CD14-positive monocyte (primary cell): ENCODE results near the gene PLCH2. TPM values are rescaled to one million over a fixed set of nuclear protein-coding genes. Genes with fewer than 3 reads are reported as not detected.

Experiments used
- DNase-seq, 3 donors: peaks; one replicate each; pipeline ENCODE4 v3.0.0-alpha.2; 2011 to 2022
- H2AFZ ChIP-seq: 2 replicates; pipeline ENCODE4 v1.6.0; 2012; ENCODE audit warnings: mild to moderate bottlenecking, low read depth, low read length, inconsistent platforms; ENCODE audit not compliant: insufficient read depth, poor library complexity, severe bottlenecking
- H3K27ac ChIP-seq, 2 donors: 1 replicate in 1 of 2; 2 replicates in 1 of 2; pipeline ENCODE4 v1.5.1; 2012 to 2013; ENCODE audit warnings: low read length in 2 of 2, control low read depth in 1 of 2, inconsistent platforms in 1 of 2, low read depth in 1 of 2, mild to moderate bottlenecking in 1 of 2
- H3K27me3 ChIP-seq, 2 donors: one replicate each; pipeline versions ENCODE4 v1.6.0 to v1.6.1; 2011 to 2013; ENCODE audit warnings: low read length in 2 of 2; ENCODE audit not compliant: control insufficient read depth in 2 of 2, insufficient read depth in 2 of 2
- H3K36me3 ChIP-seq, 2 donors: replicated peaks in 1 of 2; 1 replicate in 1 of 2; 2 replicates in 1 of 2; pipeline versions ENCODE4 v1.5.1 to v1.6.1; 2012 to 2013; ENCODE audit warnings: low read length in 2 of 2, control low read depth in 1 of 2, inconsistent platforms in 1 of 2, mild to moderate bottlenecking in 1 of 2; ENCODE audit not compliant: insufficient read depth in 2 of 2, control insufficient read depth in 1 of 2
- H3K4me1 ChIP-seq, 2 donors: 1 replicate in 1 of 2; 2 replicates in 1 of 2; pipeline versions ENCODE4 v1.5.1 to v1.6.1; 2012 to 2013; ENCODE audit warnings: low read length in 2 of 2, control low read depth in 1 of 2, inconsistent platforms in 1 of 2, mild to moderate bottlenecking in 1 of 2, moderate library complexity in 1 of 2; ENCODE audit not compliant: insufficient read depth in 2 of 2, control insufficient read depth in 1 of 2
- H3K4me2 ChIP-seq: replicated peaks from 2 replicates; pipeline ENCODE3; 2012; ENCODE audit warnings: low read length, moderate library complexity, mild to moderate bottlenecking; ENCODE audit not compliant: poor library complexity, severe bottlenecking; ENCODE audit errors: extremely low read depth
- H3K4me3 ChIP-seq, 3 experiments: fragments of 200-600 bp in 1 of 3; sonication (generic) in 1 of 3; replicated peaks in 1 of 3; 1 replicate in 2 of 3; 2 replicates in 1 of 3; pipeline ENCODE4 v1.5.1; 2011 to 2013; ENCODE audit warnings: low read length in 3 of 3, mild to moderate bottlenecking in 3 of 3, control low read depth in 2 of 3, low read depth in 2 of 3, inconsistent platforms in 1 of 3, moderate library complexity in 1 of 3
- H3K79me2 ChIP-seq: 2 replicates; pipeline ENCODE4 v1.6.0; 2012; ENCODE audit warnings: mild to moderate bottlenecking, control low read depth, inconsistent platforms, low read length, moderate library complexity; ENCODE audit not compliant: insufficient read depth
- H3K9ac ChIP-seq: 2 replicates; pipeline ENCODE4 v1.6.0; 2017; ENCODE audit warnings: low read length, mild to moderate bottlenecking; ENCODE audit not compliant: insufficient read depth, poor library complexity, severe bottlenecking
- H3K9me3 ChIP-seq, 2 donors: replicated peaks in 1 of 2; 1 replicate in 1 of 2; 2 replicates in 1 of 2; pipeline versions ENCODE4 v1.5.1 to v1.6.1; 2012 to 2013; ENCODE audit warnings: low read length in 2 of 2, control low read depth in 1 of 2; ENCODE audit not compliant: control insufficient read depth in 1 of 2, insufficient read depth in 1 of 2
- H4K20me1 ChIP-seq: 2 replicates; pipeline ENCODE4 v1.6.0; 2012; ENCODE audit warnings: mild to moderate bottlenecking, low read length, control low read depth, moderate library complexity; ENCODE audit not compliant: insufficient read depth
- H3K27ac Mint-ChIP-seq, 7 donors: one replicate each; pipeline ENCODE4 v1.8.0; 2020; ENCODE audit warnings: mild to moderate bottlenecking in 7 of 7, mixed read lengths in 7 of 7, moderate library complexity in 6 of 7, inconsistent platforms in 2 of 7
- H3K27me3 Mint-ChIP-seq, 3 donors: one replicate each; pipeline ENCODE4 v1.8.0; 2021 to 2022; ENCODE audit warnings: low read depth in 3 of 3, mild to moderate bottlenecking in 3 of 3, mixed read lengths in 3 of 3, moderate library complexity in 3 of 3, inconsistent platforms in 1 of 3
- H3K36me3 Mint-ChIP-seq, 2 donors: one replicate each; pipeline ENCODE4 v1.8.0; 2020; ENCODE audit warnings: mixed read lengths in 2 of 2, inconsistent platforms in 1 of 2, mild to moderate bottlenecking in 1 of 2
- H3K4me1 Mint-ChIP-seq: one replicate; pipeline ENCODE4 v1.8.0; 2020; ENCODE audit warnings: mild to moderate bottlenecking, mixed read lengths
- H3K4me3 Mint-ChIP-seq, 2 donors: one replicate each; pipeline ENCODE4 v1.8.0; 2020; ENCODE audit warnings: mild to moderate bottlenecking in 2 of 2, mixed read lengths in 2 of 2, moderate library complexity in 1 of 2
- H3K9me3 Mint-ChIP-seq, 7 donors: one replicate each; pipeline ENCODE4 v1.8.0; 2020 to 2022; ENCODE audit warnings: mixed read lengths in 7 of 7, mild to moderate bottlenecking in 6 of 7, moderate library complexity in 6 of 7, inconsistent platforms in 2 of 7
- WGBS: methylation state at CpG from one replicate; pipeline ENCODE4 v1.1.5; 2013; ENCODE audit warnings: missing lambda C conversion rate; ENCODE audit not compliant: insufficient coverage; 5-methylcytosine and 5-hydroxymethylcytosine counted together
- intact Hi-C, 2 donors: fragments of 100-400 bp; cut with micrococcal nuclease; formaldehyde crosslinking; loops; one replicate each; pipeline versions ENCODE4 v1.15.0 to v1.15.1; 2023
- polyA plus RNA-seq, 3 donors: library from polyadenylated mRNA; depleted of rRNA in 1 of 3; unstranded in 2 of 3; stranded (reverse) in 1 of 3; fragments of 300-500 nt in 2 of 3; fragments of >200 nt in 1 of 3; fragmentation: Illumina TruSeq in 2 of 3; gene quantifications; 1 replicate in 2 of 3; 2 replicates in 1 of 3; pipeline ENCODE4 v1.2.3, GENCODE V29; 2012 to 2021
- TF ChIP-seq, protein P1 (sequence below): fragments of 200-600 bp; IDR thresholded peaks from one replicate; pipeline ENCODE4 v1.8.0; 2022; ENCODE audit warnings: antibody characterized with exemption, mild to moderate bottlenecking

The PLCH2 gene
- polyA plus RNA-seq, 3 donors = 1.2 TPM; not detected in 2

DNA sequence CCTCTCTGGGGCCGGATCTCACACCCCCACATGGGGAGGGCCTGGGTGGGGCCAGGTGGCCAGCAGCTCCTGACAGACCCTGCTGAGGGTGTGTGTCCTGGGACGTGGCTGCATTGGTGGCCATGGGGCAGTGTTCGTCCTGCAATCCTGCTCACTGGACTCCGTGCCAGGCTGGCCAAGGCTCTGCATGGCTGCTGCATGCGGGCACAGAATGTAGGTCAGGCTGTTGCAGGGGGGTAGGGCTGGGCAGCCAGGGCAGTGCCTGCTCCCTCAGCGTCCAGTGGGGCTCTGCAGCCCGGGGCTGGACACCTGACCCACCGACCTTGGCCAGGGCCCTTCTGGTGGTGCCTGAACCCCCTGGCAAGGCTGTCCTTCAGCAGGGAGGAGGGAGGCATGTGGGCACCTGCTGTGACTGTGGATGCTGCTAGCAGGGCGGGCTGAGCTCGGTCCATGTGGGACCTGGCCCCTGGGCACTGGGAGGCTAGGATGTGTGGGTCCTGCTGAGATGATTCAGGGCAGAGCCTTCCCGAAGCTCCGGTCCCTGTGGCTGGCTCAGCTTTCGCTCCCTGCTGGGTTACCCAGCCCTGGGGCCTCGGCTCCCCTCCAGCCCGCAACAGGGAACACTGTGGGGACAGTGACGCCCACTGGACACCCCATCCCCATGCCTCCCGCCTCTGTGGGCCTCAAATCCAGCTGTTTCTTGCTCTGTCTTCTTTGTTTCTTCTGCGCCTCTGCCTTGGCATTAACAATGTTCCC is 14.9 kb upstream of the PLCH2 start:
- no peaks in the 10 kb centered on the region for H3K4me1 Mint-ChIP-seq
- 82% methylated on average over 16 of the region's 18 CpGs for WGBS
- H3K27me3 ChIP-seq = no peaks in the 10 kb centered on the region

DNA sequence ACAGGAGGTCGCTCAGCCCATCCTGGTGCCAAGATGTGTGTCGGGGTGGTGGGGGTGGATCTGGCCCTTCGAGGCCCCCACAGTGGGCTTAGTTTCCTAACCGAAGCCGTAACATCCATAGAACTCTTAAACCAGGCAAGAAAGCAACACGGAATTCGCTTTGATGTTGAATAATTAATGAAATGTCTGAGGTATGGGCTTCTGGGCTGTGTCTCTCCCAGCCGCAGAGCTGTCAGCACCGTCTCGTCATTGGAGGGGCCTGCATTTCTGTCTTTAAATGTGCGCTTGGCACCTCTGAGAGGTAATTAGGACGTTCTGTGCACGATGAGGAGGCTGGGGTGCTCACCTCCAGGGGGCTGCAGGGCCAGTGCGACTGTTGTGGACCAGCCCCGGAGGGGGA is 13.3 kb upstream of the PLCH2 start:
- Mint-ChIP-seq H3K4me3 (no peak overlapping the region), H3K9me3 (peaks cover 0 to 1% (median 0%) of the 10 kb centered on the region in 7 donors), H3K4me1 (no peaks in the 10 kb centered on the region), H3K27me3 (peaks cover 4 to 19% (median 6%) of the 10 kb centered on the region in 3 donors), H3K36me3 (no peaks in the 10 kb centered on the region), H3K27ac (no peak overlapping the region)
- H3K4me2 ChIP-seq = no peak overlapping the region
- H3K27me3 ChIP-seq = no peaks in the 10 kb centered on the region
- no peaks in the 10 kb centered on the region for H4K20me1 ChIP-seq
- TF ChIP-seq, protein P1, sequence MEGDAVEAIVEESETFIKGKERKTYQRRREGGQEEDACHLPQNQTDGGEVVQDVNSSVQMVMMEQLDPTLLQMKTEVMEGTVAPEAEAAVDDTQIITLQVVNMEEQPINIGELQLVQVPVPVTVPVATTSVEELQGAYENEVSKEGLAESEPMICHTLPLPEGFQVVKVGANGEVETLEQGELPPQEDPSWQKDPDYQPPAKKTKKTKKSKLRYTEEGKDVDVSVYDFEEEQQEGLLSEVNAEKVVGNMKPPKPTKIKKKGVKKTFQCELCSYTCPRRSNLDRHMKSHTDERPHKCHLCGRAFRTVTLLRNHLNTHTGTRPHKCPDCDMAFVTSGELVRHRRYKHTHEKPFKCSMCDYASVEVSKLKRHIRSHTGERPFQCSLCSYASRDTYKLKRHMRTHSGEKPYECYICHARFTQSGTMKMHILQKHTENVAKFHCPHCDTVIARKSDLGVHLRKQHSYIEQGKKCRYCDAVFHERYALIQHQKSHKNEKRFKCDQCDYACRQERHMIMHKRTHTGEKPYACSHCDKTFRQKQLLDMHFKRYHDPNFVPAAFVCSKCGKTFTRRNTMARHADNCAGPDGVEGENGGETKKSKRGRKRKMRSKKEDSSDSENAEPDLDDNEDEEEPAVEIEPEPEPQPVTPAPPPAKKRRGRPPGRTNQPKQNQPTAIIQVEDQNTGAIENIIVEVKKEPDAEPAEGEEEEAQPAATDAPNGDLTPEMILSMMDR = no peak
- WGBS = 81% methylated on average over 10 of the region's 15 CpGs
- no peak overlapping the region for H3K27ac ChIP-seq
- no peak overlapping the region for H3K9ac ChIP-seq
- H3K4me1 ChIP-seq = no peaks in the 10 kb centered on the region
- no peaks in the 10 kb centered on the region for H3K36me3 ChIP-seq
- H3K4me3 ChIP-seq = no peak overlapping the region
- no peaks in the 10 kb centered on the region for H3K79me2 ChIP-seq
- H3K9me3 ChIP-seq = no peaks in the 10 kb centered on the region
- DNase-seq = no peak
- intact Hi-C loops = no loop called here
- H2AFZ ChIP-seq = no peak overlapping the region

More for the DNA sequence above, 14.9 kb upstream of the PLCH2 start:
- H3K79me2 ChIP-seq = no peaks in the 10 kb centered on the region
- no peak overlapping the region for H3K27ac ChIP-seq
- DNase-seq = no peak
- H3K4me2 ChIP-seq = no peak overlapping the region
- H3K4me3 ChIP-seq = no peak overlapping the region
- no peaks in the 10 kb centered on the region for H3K9me3 ChIP-seq
- H3K27ac Mint-ChIP-seq = no peak overlapping the region
- no peaks in the 10 kb centered on the region for H3K36me3 Mint-ChIP-seq
- no peaks in the 10 kb centered on the region for H3K36me3 ChIP-seq
- H2AFZ ChIP-seq = no peak overlapping the region
- no peak overlapping the region for H3K4me3 Mint-ChIP-seq
- H3K9ac ChIP-seq = no peak overlapping the region
- H3K4me1 ChIP-seq = no peaks in the 10 kb centered on the region
- peaks cover 0 to 1% (median 0%) of the 10 kb centered on the region in 7 donors for H3K9me3 Mint-ChIP-seq
- TF ChIP-seq, protein P1 = no peak
- H3K27me3 Mint-ChIP-seq = peaks cover 4 to 10% (median 6%) of the 10 kb centered on the region in 3 donors
- intact Hi-C loops = no loop called here
- H4K20me1 ChIP-seq = no peaks in the 10 kb centered on the region
